Body of pancreas (tissue), 4 donors: ENCODE measurements around the gene LMOD2. TPM values are rescaled to one million over a fixed set of nuclear protein-coding genes. Genes with fewer than 3 reads are reported as not detected.

ENCODE experiments used
- ATAC-seq: fragments of 150-250 bp; one replicate; pipeline ENCODE4 v1.9.1; 2016
- DNase-seq, 4 donors: peaks; one replicate each; pipeline ENCODE4 v3.0.0-alpha.2; 2019
- H3K27ac ChIP-seq, 4 donors: fragments of 200-600 bp; sonication (generic); 1 replicate in 3 of 4; 2 replicates in 1 of 4; pipeline versions ENCODE4 v1.5.1 to v1.6.1; 2016 to 2019; ENCODE audit warnings: mild to moderate bottlenecking in 1 of 4, mixed read lengths in 1 of 4, moderate library complexity in 1 of 4
- H3K27me3 ChIP-seq, 2 donors: fragments of 200-600 bp; sonication (generic); one replicate each; pipeline ENCODE4 v1.6.0; 2016; ENCODE audit warnings: mild to moderate bottlenecking in 1 of 2
- H3K36me3 ChIP-seq, 2 donors: fragments of 200-600 bp; sonication (generic); replicated peaks in 1 of 2; 2 replicates each; pipeline ENCODE4 v1.5.1; 2016; ENCODE audit warnings: low read depth in 2 of 2; ENCODE audit not compliant: insufficient read depth in 1 of 2
- H3K4me1 ChIP-seq: fragments of 200-600 bp; sonication (generic); one replicate; pipeline ENCODE4 v1.6.0; 2016
- H3K4me3 ChIP-seq, 2 donors: fragments of 200-600 bp; sonication (generic); 1 replicate in 1 of 2; 2 replicates in 1 of 2; pipeline ENCODE4 v1.5.1; 2016 to 2019
- H3K9me3 ChIP-seq, 3 donors: fragments of 200-600 bp; sonication (generic); 1 replicate in 2 of 3; 2 replicates in 1 of 3; pipeline ENCODE4 v1.5.1; 2016
- CTCF ChIP-seq, 7 experiments: fragments of 450-650 bp in 4 of 7; fragments of 200-600 bp in 3 of 7; sonication (generic) in 3 of 7; IDR thresholded peaks; one replicate each; pipeline ENCODE4 v1.5.1; 2016 to 2019; ENCODE audit warnings: antibody characterized with exemption in 7 of 7
- POLR2A ChIP-seq, 3 donors: fragments of 450-650 bp; IDR thresholded peaks; one replicate each; pipeline ENCODE4 v1.6.1; 2016; ENCODE audit warnings: antibody characterized with exemption in 3 of 3, mild to moderate bottlenecking in 2 of 3
- WGBS, 2 donors: methylation state at CpG; one replicate each; pipeline ENCODE4 v1.1.5; 2017; 5-methylcytosine and 5-hydroxymethylcytosine counted together
- intact Hi-C: fragments of 100-400 bp; cut with DNase I; formaldehyde crosslinking; loops from one replicate; pipeline ENCODE4 v1.15.1; 2023
- total RNA-seq, 2 donors: library from RNA; depleted of rRNA; stranded (reverse); fragments of >200 nt; gene quantifications; one replicate each; pipeline ENCODE4 v1.1.0, GENCODE V29; 2016

LMOD2 gene
- total RNA-seq, 2 donors from 2014 or later = not detected

- Histone ChIP-seq H3K27ac (peak overlapping the region in 1 of 4 donors; percentile 45), H3K4me1 (peaks cover 21% of the 10 kb centered on the region), H3K4me3 (no peak overlapping the region), H3K9me3 (no peaks in the 10 kb centered on the region), H3K36me3 (no peaks in the 10 kb centered on the region), H3K27me3 (no peaks in the 10 kb centered on the region)
- 34 to 38% methylated on average over 6 of the region's 6 CpGs for WGBS, 2 donors
- DNase-seq = peak in 3 of 4 donors; percentile 13 to 32 (median 20)
- no peak for TF ChIP-seq POLR2A (IDR thresholded peaks at IDR 0.05)
- peak; percentile 77 for ATAC-seq
- intact Hi-C loops = no loop called here
Measured at GRCh38 chr7:123643495-123644441, 11.9 kb upstream of the LMOD2 start.

- no peak for TF ChIP-seq CTCF (IDR thresholded peaks at IDR 0.05)
- no peak for TF ChIP-seq POLR2A (IDR thresholded peaks at IDR 0.05)
- intact Hi-C loops = no loop called here
- no peaks in the 10 kb centered on the region for H3K27me3 ChIP-seq
Measured at GRCh38 chr7:123645516-123645915, 10.2 kb upstream of the LMOD2 start.

DNA sequence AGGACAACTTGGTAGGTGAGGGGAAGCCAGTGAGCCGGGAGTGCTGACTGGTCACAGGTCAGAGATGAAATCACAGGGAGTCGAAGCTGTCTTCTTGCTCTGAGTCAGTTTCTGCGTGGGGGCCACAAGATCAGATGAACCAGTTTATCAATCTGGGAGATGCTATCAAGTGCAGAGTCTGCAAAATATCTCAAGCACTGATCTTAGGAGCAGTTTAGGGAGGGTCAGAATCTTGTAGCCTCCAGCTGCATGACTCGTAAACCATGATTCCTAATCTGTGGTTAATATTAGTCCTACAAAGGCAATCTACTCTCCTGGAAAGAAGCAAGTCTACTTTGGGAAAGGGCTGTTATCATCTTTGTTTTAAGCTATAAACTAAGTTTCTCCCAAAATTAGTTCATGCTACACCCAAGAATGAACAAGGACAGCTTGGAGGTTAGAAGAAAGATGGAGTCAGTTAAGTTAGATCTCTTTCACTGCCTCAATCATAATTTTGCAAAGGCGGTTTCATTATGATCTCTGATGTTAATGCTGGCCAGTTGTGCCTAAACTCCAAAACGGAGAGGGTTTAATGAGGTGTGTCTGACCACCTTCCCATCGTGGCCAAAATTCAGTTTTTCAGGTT, 8.4 kb upstream of the LMOD2 start:
- DNase-seq = no peak
- H3K4me3 ChIP-seq = no peak overlapping the region
- ATAC-seq = no peak
- no peaks in the 10 kb centered on the region for H3K36me3 ChIP-seq
- intact Hi-C loops = no loop called here
- no peaks in the 10 kb centered on the region for H3K9me3 ChIP-seq
- H3K4me1 ChIP-seq = peaks cover 21% of the 10 kb centered on the region
- no peak overlapping the region for H3K27ac ChIP-seq
- no peak for TF ChIP-seq CTCF (IDR thresholded peaks at IDR 0.05)
- no peak for TF ChIP-seq POLR2A (IDR thresholded peaks at IDR 0.05)
- 82 to 92% methylated on average over 7 of the region's 7 CpGs for WGBS, 2 donors
- H3K27me3 ChIP-seq = no peaks in the 10 kb centered on the region

More at GRCh38 chr7:123645516-123645915, 10.2 kb upstream of the LMOD2 start:
- WGBS, 2 donors = 59 to 61% methylated on average over 3 of the region's 3 CpGs
- Histone ChIP-seq H3K4me3 (no peak overlapping the region), H3K36me3 (no peaks in the 10 kb centered on the region), H3K9me3 (no peaks in the 10 kb centered on the region), H3K4me1 (peaks cover 21% of the 10 kb centered on the region), H3K27ac (no peak overlapping the region)
- DNase-seq (peak in 1 of 4 donors; percentile 39), ATAC-seq (no peak)

DNA sequence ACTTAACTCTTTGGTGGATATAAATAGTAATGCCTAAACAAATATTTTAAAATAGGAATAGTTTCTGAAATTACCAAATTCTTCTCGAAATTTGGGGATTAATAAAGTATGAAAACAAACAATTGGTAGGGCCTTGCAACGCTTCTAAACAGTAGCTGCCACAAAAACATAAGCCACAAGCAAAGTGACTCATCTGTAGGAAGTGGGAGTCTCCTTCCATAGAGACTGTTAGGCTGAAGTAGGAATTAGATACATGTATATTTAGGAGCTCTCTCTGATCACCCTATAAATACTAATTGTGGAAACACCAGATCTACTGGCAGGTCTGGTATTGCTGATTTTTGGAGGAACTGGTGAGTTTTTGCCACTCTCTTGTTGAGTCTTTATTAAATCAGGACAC, 5.7 kb upstream of the LMOD2 start:
- ATAC-seq (no peak), DNase-seq (no peak)
- TF ChIP-seq POLR2A (IDR thresholded peaks at IDR 0.05) = no peak
- TF ChIP-seq CTCF (IDR thresholded peaks at IDR 0.05) = no peak
- Histone ChIP-seq H3K27me3 (no peaks in the 10 kb centered on the region), H3K4me1 (peaks cover 6% of the 10 kb centered on the region), H3K27ac (no peak overlapping the region), H3K9me3 (no peaks in the 10 kb centered on the region), H3K4me3 (no peak overlapping the region), H3K36me3 (no peaks in the 10 kb centered on the region)
- 68 to 79% methylated on average over 2 of the region's 2 CpGs for WGBS, 2 donors
- intact Hi-C loops = no loop called here

DNA sequence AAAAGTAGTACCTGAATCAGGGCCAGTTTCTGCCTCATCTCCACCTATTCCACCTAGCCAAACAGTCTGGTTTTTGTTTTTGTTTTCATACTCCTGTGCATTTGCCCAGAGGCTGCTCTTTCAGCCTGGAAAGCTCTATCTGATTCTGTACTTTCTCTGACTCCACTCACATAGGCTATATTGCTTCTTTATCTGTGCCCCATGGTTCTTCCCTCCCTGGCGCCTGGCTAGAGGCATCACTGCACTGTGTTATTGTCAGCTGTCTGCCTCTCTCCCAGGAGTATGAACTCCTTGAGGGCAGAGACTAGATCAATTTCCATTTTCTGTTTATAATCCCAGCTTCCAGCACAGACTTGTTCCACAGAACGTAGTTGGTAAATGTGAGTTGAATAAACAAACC, 5.1 kb upstream of the LMOD2 start:
- intact Hi-C loops = no loop called here
- DNase-seq = no peak
- ATAC-seq = no peak
- Histone ChIP-seq H3K4me1 (peaks cover 4% of the 10 kb centered on the region), H3K9me3 (no peaks in the 10 kb centered on the region), H3K36me3 (no peaks in the 10 kb centered on the region), H3K4me3 (no peak overlapping the region), H3K27ac (no peak overlapping the region), H3K27me3 (no peaks in the 10 kb centered on the region)
- TF ChIP-seq POLR2A (IDR thresholded peaks at IDR 0.05) = no peak
- TF ChIP-seq CTCF (IDR thresholded peaks at IDR 0.05) = no peak
- 83 to 85% methylated on average over 2 of the region's 2 CpGs for WGBS, 2 donors
